Measurements from ENCODE around the gene LRRC27.

LRRC27 gene

DNA sequence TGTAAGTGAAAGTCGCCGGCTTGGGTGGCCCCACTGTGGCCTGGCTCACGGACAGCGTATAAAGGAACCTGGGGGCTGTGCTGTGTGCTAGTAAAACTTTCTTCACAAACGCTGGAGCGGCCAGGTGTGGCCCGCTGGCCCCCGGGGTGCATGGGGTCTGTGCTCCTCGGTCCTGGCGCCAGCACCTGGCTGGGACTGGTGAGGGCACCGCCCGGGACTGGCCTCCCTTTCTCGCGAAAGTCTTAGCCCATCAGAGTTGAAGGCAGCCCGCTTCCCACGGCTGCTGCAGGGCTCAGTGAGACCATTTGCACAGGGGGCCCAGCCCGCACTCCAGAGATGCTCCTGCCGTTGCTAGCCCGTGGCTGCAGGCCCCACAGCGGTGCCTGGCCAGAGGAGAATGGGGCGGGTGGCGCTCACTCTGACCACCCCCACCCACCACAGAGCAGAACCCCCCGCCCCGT is 70.8 kb downstream of the LRRC27 start:
- DNase-seq (ENCODE audit: low read depth in 2 of 2), result no peak

DNA sequence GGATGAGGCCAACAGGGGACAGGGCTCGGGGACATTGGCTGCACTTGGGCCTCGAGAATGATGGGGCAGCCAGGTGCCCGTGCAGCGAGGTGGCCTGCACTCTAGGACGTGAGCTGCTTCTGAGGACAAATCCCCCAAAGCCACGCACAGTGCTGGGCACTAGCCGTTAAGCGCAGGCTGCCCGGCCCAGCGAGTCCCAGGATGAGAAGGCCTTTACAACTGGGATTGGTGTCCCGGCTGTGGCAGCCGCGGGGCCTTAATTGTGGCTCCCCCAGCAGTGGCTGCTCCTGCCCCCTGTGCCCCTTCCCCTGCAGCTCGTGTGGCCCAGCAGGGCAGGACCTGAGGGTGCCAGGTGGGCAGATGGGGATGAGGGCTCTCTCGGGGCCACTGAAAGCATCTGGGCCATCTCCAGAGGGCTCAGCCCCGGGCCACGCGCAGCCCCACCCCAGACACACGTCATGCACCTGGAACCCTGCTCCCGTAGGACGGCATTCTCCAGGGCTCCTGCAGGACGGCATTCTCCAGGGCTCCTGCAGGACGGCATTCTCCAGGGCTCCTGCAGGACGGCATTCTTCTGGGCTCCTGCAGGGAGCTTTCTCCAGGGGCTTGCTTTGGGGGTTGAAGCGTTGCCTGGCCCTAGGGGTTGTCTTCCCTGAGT is 71.6 kb downstream of the LRRC27 start:
- DNase-seq (ENCODE audit: low read depth in 2 of 2), result no peak

- no peak for DNase-seq (ENCODE audit: low read depth in 2 of 2)
Measured at GRCh38 chr10:132404169-132404880, 72.3 kb downstream of the LRRC27 start.

DNA sequence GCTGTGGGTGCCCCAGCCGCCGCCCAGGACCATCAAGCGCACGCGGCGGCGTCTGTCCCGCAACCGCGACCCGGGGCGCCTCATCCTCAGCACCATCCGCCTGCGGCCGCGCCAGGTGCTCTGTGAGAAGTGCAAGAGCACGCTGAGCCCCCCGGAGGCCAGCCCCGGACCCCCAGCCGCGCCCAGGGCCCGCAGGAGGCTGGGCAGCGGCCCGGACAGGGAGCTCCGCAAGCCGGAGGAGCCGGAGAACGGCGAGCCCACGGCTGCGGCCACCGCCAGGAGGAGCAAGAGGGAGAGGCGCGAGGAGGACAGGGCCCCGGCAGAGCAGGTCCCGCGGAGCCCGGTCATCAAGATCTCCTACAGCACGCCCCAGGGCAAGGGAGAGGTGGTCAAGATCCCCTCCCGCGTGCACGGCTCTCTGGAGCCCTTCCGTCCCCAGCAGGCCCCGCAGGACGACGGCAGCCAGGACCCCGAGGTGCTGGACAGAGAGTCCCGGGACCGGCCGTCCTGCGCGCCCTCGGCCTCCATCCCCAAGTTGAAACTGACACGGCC is 73.0 kb downstream of the LRRC27 start:
- DNase-seq (ENCODE audit: low read depth in 2 of 2), result no peak

DNA sequence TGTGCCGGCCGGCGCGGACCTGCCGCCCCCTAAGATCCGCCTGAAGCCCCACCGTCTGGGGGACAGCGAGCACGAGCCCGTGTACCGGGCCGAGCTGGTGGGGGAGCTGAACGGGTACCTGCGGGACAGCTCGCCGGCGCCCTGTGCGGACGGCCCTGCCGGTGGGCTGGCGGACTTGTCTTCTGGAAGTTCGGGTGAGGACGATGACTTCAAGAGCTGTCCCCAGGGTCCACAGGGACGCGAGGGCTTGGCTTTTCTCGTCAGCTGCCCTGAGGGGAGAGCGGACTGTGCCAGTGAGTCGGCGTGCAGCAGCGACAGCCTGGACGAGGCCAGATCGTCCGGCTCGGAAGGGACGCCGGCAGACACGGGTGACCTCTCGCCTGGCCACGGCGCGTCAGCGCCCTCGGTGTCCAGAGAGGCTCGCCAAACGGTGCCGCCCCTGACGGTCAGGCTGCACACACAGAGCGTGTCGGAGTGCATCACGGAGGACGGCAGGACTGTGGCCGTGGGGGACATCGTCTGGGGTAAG is 73.5 kb downstream of the LRRC27 start:
- DNase-seq (ENCODE audit: low read depth in 2 of 2), result no peak

- no peak for DNase-seq (ENCODE audit: low read depth in 2 of 2)
Measured at GRCh38 chr10:132406181-132406580, 74.2 kb downstream of the LRRC27 start.

DNA sequence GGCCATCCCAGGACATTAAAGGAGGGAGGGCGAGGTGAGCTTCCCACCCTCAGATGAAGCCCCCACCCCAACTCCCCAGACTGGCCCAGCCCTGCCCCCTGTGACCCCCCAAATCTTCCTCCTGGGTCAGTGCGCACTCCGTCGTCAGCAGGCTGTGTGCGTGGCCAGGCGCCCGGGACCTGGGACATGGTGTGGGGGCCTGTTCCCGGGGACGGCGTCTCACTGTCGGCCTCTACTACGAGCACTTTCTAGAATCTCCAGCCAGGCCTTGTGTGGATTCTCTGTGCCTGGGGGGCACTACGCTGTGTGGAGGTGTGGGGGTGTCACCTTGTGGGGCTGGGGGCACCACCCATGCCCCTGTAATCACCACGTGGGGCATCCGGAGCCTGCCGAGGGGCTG is 74.8 kb downstream of the LRRC27 start:
- no peak for DNase-seq (ENCODE audit: low read depth in 2 of 2)

DNA sequence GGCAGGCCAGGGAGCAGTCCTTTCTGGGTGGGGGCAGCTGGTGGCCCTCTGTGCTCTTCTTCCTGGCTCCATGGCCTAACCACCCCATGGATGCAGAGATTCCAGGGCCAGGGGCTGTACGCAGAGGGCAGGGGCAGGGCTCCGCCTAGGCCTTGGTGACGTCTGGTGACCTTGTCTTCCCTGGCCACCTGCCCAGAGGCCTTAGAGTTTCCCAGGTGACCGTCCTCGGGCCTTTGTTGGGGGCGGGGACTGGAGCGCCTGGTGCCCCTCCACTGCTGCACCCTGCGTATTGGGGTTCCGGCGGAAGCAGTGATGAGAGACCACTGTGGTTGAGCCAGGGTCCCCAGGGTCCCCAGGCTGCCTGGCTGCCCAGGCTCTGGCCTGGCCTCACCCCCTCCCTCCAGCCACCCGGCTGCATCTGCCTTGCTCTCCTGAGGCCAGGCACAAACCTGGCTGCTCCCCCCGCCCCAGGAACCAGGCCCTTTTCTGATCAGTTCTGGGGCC is 75.3 kb downstream of the LRRC27 start:
- no peak for DNase-seq (ENCODE audit: low read depth in 2 of 2)

GRCh38 chr10:132407846-132408278 is 75.9 kb downstream of the LRRC27 start:
- no peak for DNase-seq (ENCODE audit: low read depth in 2 of 2)

GRCh38 chr10:132408367-132408781 is 76.4 kb downstream of the LRRC27 start:
- no peak for DNase-seq (ENCODE audit: low read depth in 2 of 2)

DNA sequence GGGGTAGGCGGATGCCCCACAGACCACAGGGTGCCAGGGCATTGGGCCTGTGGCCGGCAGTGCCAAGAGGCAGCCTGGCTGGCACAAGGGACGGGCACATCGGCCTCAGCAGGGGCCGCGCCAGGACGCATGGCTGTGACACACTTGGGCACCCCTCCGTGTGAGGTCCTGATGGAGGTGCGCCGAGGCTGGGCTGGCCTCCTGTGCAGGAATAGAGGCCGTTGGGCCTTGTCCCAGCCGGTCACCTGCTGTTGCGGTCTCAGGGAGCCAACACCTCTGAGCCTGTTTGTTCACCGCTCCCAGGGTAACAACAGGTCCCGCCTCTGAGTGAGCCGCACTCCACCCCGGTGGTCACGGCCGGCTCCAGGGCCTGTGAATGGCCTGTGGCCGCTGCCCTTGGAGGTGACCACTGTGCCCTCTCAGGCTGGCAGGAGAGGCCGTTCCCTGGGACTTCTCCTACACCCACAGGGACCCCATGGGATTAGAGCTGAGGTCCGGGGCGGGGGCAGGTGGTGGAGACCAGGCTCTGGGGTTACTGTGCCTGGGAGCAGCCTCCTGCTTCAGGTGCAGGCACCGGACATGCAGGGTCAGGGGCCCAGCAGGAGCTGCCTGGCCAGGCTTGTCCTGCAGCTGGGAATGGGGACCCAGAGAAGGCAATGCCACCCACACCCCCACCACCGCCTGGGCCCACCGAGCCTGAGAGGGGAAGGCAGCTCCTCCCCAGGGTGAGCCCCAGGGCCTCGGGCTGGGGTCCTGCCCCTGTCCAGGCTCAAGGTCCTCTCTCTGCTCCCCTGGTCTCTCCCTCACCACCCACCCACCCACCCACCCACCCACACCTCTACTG is 77.1 kb downstream of the LRRC27 start:
- no peak for DNase-seq (ENCODE audit: low read depth in 2 of 2)

DNA sequence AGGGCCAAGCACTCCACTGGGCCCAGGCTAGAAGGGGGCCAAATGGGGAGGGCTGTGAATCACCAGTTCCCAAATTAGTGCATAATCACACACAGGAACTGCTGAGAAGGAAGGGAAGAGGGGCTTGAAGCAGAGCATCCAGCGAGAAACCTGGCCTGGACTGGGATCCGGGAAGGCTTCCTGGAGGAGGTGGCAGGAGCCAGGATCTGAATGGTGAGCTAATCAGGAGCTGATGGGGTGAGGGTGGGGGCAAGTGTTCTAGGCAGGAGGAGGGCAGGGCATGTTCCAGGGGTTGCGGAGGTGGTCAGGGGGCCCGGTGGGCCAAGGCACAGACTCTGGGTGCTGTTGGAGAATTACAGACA is 77.7 kb downstream of the LRRC27 start:
- no peak for DNase-seq (ENCODE audit: low read depth in 2 of 2)

GRCh38 chr10:132410056-132410778 is 78.2 kb downstream of the LRRC27 start:
- no peak for DNase-seq (ENCODE audit: low read depth in 2 of 2)

DNA sequence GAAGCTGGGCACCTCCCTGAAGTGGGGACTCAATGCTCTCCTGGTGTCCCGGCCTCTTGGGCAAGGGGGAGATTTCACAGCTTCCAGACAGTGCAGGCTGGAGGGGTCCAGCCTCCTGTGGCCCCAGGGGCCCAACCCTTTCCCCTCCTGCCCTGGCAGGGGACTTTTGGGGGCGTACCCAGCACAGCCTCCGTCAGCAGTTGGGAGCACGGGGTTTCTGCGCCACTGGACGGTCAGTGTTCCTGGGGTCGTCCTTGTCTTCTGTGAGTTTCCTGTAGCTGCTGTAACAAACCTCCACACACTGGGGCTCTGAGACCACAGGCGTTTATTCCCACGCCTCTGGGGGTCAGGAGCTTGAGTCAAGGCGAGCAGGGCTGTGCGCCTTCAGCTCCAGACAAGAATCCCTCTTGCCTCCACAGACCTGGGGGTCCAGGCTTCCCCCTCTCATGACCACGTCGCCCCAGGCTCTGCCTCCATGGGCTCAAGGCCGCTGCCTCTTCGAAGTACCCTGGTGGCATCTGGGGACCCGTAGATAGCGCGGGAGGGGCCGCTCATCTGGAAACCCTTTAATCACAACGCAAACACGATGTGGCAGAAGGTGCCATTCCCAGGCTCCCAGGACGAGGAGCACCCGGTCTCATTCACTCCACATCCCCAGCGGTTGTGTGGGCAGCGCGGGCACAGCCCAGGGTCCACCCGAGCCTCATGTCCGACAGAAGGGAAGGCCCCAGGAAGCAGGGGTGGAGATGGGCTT is 79.0 kb downstream of the LRRC27 start:
- DNase-seq (ENCODE audit: low read depth in 2 of 2), result no peak

DNA sequence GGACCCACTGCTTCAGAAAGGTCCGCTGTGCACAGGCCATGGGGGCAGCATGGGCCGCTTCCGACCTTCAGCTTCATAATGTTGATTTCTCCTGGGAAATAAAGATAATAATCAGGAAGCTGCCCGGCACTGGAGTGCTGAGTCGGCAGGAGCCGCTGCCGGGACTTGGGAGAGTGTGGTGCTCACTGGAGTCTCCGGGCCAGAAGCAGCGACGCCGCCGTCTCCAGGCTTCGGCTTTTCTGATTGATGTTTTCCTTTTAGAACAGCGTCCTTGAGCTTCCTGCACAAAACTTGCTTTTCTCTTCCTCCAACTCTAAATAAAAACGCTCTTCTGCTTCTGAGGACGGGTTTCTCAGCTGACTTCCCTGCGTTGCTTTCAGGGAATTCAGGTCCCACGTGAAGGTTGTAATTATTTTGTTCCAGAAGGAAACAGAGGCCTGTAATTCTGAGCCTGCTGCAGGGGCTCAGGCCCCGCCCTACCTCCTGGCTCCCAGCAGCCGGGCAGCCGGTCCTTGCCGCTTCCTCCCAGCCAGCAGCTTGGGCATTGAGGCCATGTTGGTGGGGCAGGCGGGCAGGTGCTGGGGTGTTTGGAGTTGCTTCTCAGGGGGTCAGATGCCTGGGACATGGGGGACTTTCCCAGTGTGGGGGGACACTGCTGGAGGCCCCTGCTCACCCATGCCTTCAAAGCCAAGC is 79.7 kb downstream of the LRRC27 start:
- DNase-seq (ENCODE audit: low read depth in 2 of 2), result no peak

GRCh38 chr10:132412316-132413192 is 80.6 kb downstream of the LRRC27 start:
- DNase-seq (ENCODE audit: low read depth in 2 of 2), result no peak

DNA sequence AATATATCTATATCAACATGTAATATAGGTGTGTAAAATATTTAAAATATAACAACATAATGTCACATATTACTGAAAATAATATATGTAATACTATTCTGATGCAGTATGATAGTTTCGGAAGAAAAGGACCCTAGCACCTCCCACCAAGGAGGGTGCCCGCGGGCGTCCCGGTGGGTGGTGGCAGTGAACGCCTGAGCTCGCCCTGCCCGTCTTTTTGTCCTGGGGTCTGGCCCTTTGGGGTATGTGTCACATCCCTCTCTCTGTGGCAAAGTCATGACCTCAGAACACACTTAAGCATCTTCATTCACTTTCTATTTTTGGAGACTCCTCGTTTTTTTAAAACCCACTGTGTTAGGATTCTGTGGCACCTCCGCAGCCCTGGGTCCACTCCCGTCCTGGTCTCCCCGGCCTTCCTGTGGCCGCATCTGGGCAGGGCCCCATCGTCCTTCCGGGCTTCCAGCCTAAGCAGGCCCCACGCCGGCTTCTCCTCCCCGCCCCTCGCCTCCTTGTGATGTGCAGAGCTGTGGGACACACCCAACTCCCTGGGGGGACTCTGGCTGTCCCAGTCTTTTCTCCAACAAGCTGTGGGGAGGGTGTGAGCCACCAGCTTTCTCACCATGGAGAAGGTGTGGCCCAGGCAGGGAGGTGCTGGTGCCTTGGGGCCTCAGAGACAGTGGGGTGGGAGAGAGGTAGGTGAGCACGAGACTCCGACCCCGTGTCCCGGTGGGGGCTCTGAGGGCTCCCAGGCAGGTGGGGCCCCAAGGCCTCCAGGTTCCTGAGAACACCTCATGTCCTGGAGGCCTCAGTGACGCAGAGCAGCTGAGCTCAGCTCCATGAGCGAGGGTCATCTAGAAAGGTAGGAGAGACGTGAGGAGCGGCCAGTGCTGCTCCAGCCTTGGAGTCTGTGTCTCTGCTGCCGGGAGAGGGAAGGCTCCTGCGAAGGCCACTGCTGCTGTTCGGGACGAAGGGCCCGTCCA is 81.5 kb downstream of the LRRC27 start:
- no peak for DNase-seq (ENCODE audit: low read depth in 2 of 2)

Data from stimulated activated CD8-positive, alpha-beta memory T cell treated with anti-CD3 and anti-CD28 coated beads, Interleukin-7, amount 100 ng/mL, for 1 hour (primary cell).